Kidney tubule cell (primary cell): ENCODE results near the gene UCK2.

Experiments used
- DNase-seq: peaks from one replicate; pipeline ENCODE4 v3.0.0-alpha.2; 2018; ENCODE audit warnings: low spot score

The UCK2 gene

GRCh38 chr1:165902565-165902964 lies 75.2 kb downstream of the UCK2 start:
- no peak for DNase-seq

GRCh38 chr1:165903672-165904071 lies 76.3 kb downstream of the UCK2 start:
- DNase-seq, result peak; percentile 88

- DNase-seq, result no peak
Measured at GRCh38 chr1:165904948-165905347, 77.5 kb downstream of the UCK2 start.

GRCh38 chr1:165905853-165906252 lies 78.4 kb downstream of the UCK2 start:
- DNase-seq, result no peak

- DNase-seq, result peak; percentile 81
Measured at GRCh38 chr1:165907256-165907857, 79.9 kb downstream of the UCK2 start.

GRCh38 chr1:165910764-165911421 lies 83.5 kb downstream of the UCK2 start:
- no peak for DNase-seq

GRCh38 chr1:165911609-165912281 lies 84.3 kb downstream of the UCK2 start:
- no peak for DNase-seq

- no peak for DNase-seq
Measured at GRCh38 chr1:165912638-165913037, 85.2 kb downstream of the UCK2 start.

- DNase-seq, result peak; percentile 77
Measured at GRCh38 chr1:165914136-165914798, 86.9 kb downstream of the UCK2 start.

- DNase-seq, result no peak
Measured at GRCh38 chr1:165915480-165915879, 88.1 kb downstream of the UCK2 start.

GRCh38 chr1:165915932-165916348 lies 88.5 kb downstream of the UCK2 start:
- DNase-seq, result no peak

- no peak for DNase-seq
Measured at GRCh38 chr1:165917166-165917565, 89.8 kb downstream of the UCK2 start.

- DNase-seq, result peak; percentile 46
Measured at GRCh38 chr1:165924117-165924516, 96.7 kb downstream of the UCK2 start.

GRCh38 chr1:165925498-165926079 lies 98.2 kb downstream of the UCK2 start:
- no peak for DNase-seq

GRCh38 chr1:165927169-165927568 lies 99.8 kb downstream of the UCK2 start:
- no peak for DNase-seq

- peak; percentile 75 for DNase-seq
Measured at GRCh38 chr1:165928075-165928731, 100.8 kb downstream of the UCK2 start.

- no peak for DNase-seq
Measured at GRCh38 chr1:165930961-165931360, 103.5 kb downstream of the UCK2 start.

GRCh38 chr1:165933446-165934170 lies 106.2 kb downstream of the UCK2 start:
- DNase-seq, result no peak

- DNase-seq, result no peak
Measured at GRCh38 chr1:165936542-165936941, 109.1 kb downstream of the UCK2 start.

GRCh38 chr1:165937829-165938228 lies 110.4 kb downstream of the UCK2 start:
- DNase-seq, result no peak

- no peak for DNase-seq
Measured at GRCh38 chr1:165938844-165939243, 111.4 kb downstream of the UCK2 start.
